NCI-H1417 treated with DMSO at 0.1 percent for 48 hours (cell line): ENCODE results near the gene FAM219B.

Experiments used
- DNase-seq: peaks from one replicate; lab custom pipeline; 2025; lab: John Stamatoyannopoulos, UW

Gene FAM219B

GRCh38 chr15:74873036-74873755 is 33.5 kb downstream of the FAM219B start, which contains the start of gene SCAMP2:
Gene SCAMP2 (minus strand): TSS chr15:74873365. CDS start chr15:74873255, 110 bp downstream.
- DNase-seq, result peak; percentile 81

DNA sequence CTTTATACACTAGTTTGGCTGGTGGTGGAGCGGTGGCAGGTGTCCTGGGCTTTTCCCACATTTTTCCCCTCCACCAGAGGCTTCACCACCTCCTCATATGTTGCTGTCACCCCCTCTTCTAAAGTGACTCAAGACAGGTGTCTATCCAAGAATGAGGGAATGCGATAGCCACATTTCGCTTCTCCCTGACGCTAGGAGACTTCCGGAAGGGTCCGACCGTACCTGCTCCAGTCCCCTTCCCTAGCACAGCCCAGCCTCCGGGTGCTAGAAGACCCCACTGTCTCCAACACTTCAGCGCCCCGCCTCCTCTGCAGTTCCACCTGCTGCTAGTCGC is 34.0 kb downstream of the FAM219B start:
- DNase-seq, result no peak

- DNase-seq, result no peak
Measured at GRCh38 chr15:74870436-74871215, 36.0 kb downstream of the FAM219B start.

DNA sequence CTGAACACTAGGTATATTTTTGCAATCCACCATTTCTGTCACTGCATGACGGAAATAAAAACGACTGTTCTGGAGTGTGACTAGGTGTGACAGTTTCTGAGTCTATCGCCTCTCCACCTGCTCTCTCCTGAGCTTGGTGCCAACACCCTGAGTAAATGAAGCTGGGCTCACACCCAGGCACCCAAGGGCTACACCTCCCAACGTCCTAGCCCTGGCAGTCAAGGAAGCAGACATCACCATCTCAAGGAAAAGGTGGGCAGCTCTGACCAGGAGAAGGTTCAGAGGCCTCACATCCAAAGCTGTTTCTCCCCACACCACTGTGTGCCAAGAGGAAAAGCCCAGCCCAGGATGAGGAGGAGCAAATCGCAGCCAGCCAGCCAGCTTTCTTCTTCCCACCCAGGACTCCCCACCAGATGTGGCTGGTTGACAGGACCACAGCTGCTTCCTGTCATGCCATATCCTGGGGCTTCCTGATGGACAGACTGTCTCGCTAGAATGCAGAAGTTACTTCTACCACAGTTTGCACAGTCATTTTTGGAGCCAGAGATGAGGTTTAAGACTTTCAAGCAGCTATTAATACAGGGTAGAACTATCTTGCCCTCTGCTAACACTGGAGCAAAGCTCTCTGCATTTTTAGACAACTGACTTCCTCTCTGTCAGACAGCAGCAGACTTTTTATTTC is 36.8 kb downstream of the FAM219B start:
- no peak for DNase-seq

GRCh38 chr15:74869372-74869725 is 37.3 kb downstream of the FAM219B start:
- no peak for DNase-seq

DNA sequence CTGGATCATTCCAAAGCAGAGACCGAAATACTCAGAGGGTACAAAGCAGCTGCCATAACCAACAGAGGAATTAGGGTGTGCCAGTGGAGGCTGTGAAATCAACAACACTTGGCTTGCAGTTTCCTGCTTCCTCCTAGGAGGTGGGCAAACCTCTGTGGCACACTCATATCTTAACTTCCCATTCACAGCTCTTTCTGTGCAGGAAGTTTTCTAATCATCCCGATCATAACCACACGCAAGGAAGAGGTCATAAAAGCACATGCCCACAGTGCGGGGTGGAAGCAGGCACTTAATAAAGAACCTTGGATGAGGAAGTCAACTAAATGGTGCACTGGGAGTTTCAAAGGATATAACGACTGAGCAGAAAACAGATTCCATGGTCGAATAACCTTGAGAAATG is 38.6 kb downstream of the FAM219B start:
- no peak for DNase-seq

GRCh38 chr15:74867466-74868038 is 39.1 kb downstream of the FAM219B start:
- no peak for DNase-seq

GRCh38 chr15:74866090-74866489 is 40.6 kb downstream of the FAM219B start:
- DNase-seq, result no peak

- no peak for DNase-seq
Measured at GRCh38 chr15:74865316-74865715, 41.3 kb downstream of the FAM219B start.

- DNase-seq, result no peak
Measured at GRCh38 chr15:74864296-74864695, 42.4 kb downstream of the FAM219B start.

DNA sequence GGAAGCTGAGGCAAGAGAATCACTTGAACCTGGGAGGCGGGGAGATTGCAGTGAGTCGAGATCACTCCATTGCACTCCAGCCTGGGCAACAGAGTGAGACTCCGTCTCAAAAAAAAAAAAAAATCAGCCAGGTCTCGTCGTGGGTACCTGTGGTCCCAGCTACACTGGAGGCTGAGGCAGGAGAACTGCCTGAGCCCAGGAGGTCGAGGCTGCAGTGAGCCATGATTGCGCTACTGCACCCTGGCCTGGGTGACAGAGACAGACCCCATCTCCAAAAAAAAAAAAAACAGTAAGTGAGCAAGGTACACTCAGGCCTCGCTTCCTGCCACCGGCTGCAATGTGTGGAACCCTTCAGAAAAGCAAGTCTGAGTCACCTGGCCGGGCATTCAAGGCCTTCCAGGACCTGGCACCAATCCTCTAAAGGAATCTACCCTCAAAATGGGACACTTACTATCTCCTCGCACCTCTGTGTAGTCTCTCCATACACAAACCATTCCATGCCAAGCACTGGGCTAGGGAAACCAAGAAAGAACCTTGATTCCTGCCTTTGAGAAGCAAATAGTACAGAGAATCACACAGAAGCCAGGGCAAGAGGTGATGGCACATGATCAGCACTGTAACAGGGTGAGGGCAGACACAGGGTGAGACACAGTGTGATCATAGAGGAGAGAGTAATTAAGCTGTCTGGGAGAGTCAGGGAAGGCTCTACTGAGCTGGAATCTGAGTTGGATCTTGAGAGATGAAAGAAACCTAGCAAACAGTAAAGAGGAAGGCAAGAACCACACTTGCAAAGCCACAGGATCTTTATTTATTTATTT is 43.2 kb downstream of the FAM219B start:
- DNase-seq, result no peak

DNA sequence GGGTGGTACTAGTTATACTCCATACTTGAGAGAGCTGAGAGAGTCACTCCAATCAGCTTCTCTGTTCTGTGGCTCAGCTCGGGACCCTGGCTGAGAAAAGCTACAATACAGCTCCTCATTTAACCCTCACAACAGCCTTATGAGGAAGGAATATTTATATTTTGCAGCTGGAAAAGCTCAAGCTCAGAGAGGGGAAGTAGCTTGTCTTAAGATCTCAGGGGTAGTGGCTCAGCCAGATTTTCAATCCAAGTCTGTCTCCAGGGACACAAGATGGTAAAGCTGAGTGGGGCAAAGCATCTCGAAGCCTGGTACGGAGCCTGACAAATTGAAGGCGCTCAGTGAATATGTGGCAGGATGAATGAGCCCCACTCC is 48.3 kb downstream of the FAM219B start:
- DNase-seq, result no peak

DNA sequence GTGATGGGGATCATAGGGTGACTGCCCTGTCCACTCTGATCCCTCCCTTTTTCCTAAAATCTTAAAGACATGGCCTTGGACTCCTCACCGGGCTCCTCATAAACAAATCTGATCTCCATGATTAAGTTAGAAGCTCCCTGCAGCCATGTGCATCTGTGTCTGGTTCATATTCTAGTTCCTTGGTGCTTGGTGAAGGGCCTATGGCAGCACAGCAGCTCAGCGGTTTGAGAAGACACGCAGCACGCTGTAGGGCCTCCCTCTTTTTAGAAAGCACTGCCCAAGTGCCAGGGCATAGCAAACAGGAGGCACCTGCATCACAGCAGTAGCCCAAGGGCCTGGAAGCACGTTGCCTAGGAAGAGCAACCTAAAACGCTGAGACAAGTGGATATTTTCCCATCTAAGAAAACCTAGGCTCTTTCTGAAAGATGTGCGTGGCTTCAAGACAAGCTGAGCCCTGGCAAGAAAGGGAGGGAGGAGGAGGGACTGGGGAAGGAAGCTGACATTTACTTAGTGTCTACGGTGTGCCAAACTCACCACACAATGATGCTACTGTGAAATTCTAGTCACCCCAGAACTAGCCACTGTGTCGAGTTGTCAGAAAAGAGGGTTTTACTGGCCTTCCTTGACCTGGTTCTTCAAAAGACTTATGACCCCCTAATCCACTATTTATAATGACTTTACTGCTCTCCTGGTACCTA is 48.8 kb downstream of the FAM219B start:
- DNase-seq, result no peak

DNA sequence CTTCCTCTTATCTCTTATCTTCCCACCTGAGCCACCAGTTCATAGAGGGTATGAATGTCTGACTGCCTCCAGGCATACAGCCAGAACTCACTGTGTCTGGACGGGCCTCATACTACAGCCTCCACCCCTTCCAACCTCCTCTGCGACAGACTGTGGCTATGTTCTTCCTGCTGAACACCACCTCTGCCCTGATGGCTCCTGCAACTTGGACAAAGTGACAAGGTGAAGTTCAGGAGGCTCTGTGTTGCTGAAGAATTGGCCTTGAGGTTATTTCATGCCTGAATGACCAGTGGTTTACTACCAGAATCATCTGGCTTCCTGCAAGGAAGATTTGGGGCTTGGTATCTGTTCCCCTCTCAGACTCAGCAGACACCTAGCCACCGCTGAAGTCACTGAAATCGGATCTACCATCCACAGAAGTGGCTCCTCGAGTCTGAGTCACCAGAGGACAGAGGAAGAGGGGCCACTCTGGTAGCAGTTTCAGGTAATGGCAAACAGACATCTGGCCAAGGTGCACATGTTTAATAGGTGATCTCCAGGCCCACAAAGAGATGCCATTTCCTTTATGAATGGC is 49.5 kb downstream of the FAM219B start:
- DNase-seq, result no peak

- DNase-seq, result no peak
Measured at GRCh38 chr15:74856537-74856936, 50.1 kb downstream of the FAM219B start.

DNA sequence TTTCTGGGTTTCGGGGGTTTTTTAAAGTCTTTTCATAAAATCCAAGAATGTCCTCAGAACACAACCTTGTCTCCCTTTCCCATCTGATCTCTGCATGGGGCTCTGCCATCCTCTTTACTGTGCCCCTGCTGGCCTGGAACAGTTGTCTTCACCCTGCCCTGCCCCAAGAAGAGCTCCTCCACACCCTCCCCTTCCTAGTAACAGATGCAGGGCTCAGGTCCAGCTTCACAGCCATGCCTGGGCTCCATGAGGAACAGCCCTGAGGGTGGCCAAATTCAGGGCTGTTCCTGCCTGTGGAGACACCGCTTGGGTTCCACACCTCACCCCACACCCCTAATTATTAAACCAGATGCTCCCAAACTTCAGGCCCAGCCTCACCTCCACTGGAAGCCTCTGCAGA is 50.8 kb downstream of the FAM219B start:
- DNase-seq, result no peak

DNA sequence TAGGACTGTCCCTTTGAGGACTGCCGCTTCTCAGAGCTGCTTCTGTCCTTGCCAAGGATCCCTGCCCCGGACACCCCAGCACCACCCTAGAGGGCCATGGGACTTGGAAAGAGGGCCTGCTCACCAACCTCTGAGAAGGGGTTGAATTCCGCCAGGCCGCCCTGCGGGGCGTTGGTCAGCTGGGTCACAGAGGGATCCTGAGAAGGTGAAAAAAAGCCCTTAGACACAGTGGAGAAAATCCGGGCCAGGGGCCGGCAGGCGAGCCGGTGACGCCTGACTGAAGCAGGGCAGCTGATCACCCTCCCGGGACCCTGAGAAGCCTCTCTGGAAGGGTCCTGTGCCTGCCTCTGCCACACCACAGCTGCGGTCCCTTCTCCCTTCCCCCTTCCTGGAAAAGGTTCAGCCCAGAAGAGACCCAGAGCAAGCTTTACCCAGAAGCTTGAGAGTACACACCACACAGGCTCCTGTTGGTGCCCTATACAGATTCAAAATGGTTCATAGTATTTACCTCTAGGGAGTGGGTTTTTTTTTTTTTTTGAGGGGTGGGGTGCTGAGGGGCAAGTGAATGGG is 52.1 kb downstream of the FAM219B start:
- no peak for DNase-seq

- DNase-seq, result no peak
Measured at GRCh38 chr15:74851960-74852359, 54.7 kb downstream of the FAM219B start.

DNA sequence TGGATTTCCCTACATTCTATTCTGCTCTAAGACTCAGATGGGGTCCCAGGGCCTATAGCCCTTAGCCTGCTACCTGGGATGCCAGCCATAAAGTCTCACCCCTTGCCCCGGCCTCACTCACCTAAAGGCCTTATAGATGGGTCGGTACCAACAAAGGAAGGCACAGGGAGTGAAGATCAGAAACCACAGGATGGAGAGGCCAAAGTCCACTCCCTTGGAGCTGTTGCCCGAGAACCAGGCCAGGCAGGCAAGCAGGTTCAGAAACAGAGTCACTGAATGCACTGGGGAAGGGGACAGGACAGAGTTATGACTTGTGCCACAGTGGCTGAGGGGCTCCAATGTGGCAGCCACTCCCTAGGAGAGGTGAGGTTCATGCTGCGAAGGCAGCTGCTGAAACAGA is 56.3 kb downstream of the FAM219B start:
- no peak for DNase-seq
